ENCODE measurements around the gene MPV17. TPM values are rescaled to one million over a fixed set of nuclear protein-coding genes. Genes with fewer than 3 reads are reported as not detected.
A peak's percentile ranks its signal among the peaks of the same experiment; 100 is the strongest.
"Not testable (repeated sequence)": the region's sequence is repeated elsewhere in the genome, so short reads cannot be mapped to it uniquely, and the experiment has no call there.

MPV17 gene
- total RNA-seq, 2 donors from 2014 or later: 46.6 to 59.6 TPM

DNA sequence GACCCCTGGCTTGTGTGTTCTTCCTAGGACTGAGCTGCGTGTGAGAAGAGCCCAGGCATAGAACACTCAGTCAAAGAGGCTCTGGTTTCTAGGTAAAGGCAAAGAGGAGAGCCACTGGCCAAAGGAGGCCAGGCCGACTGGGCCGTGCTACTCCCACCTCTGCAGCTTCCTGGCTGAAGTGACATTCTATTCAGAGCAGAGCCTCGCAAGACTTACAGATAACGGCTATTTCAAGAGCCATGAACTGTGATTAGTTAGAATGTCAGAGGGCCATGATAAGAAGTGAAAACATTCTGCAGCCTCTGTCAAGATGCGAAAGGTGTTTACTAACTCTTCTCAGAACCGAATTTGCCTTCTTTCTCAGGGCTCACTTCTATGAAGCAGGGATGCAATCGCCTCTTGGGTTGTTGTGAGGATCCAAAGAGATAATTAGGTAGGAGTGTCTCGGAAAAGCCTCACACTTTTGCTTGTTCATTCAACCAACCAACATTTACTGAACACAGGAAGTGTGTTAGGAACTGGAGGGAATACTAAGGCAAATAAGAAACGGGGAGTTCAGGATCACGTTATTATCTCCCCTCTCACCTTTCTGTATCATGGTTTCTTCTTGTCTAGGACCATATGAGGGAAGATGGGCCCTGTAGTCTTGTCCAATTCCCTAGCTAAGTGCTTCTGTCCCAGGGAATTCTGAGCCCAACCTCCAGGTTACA lies 51.1 kb downstream of the MPV17 start:
- H3K27me3 Mint-ChIP-seq (ENCODE audit: insufficient read depth): peaks cover 9% of the 10 kb centered on the region
- H3K9me3 ChIP-seq (ENCODE audit: control insufficient read depth, low read length): no peaks in the 10 kb centered on the region
- H3K9me3 Mint-ChIP-seq: no peaks in the 10 kb centered on the region
- TF ChIP-seq, protein P1, sequence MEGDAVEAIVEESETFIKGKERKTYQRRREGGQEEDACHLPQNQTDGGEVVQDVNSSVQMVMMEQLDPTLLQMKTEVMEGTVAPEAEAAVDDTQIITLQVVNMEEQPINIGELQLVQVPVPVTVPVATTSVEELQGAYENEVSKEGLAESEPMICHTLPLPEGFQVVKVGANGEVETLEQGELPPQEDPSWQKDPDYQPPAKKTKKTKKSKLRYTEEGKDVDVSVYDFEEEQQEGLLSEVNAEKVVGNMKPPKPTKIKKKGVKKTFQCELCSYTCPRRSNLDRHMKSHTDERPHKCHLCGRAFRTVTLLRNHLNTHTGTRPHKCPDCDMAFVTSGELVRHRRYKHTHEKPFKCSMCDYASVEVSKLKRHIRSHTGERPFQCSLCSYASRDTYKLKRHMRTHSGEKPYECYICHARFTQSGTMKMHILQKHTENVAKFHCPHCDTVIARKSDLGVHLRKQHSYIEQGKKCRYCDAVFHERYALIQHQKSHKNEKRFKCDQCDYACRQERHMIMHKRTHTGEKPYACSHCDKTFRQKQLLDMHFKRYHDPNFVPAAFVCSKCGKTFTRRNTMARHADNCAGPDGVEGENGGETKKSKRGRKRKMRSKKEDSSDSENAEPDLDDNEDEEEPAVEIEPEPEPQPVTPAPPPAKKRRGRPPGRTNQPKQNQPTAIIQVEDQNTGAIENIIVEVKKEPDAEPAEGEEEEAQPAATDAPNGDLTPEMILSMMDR (conservative IDR thresholded peaks at IDR 0.05): no peak
- no peak overlapping the region for H3K27ac ChIP-seq (ENCODE audit: low read depth, low read length)
- peaks cover 6% of the 10 kb centered on the region for H3K27me3 ChIP-seq (ENCODE audit: control insufficient read depth, insufficient read depth, low read length, poor library complexity, severe bottlenecking)
- peaks cover 12% of the 10 kb centered on the region for H3K4me1 ChIP-seq (ENCODE audit: control insufficient read depth, insufficient read depth, low read length)
- no peak overlapping the region for H3K9ac ChIP-seq (ENCODE audit: extremely low read depth, low read length, poor library complexity, severe bottlenecking)
- H3K4me1 Mint-ChIP-seq: peaks cover 25% of the 10 kb centered on the region
- no peaks in the 10 kb centered on the region for H3K36me3 Mint-ChIP-seq (ENCODE audit: low read depth)
- peak overlapping the region; percentile 11 for H3K4me3 ChIP-seq (ENCODE audit: low read length)
- no peak overlapping the region for H3K27ac Mint-ChIP-seq
- WGBS, 2 experiments (ENCODE audit: insufficient coverage in 1 of 2, insufficient read length in 1 of 2): 54 to 63% methylated on average over 7 to 11 of the region's 11 CpGs
- no peak overlapping the region for H3K4me3 Mint-ChIP-seq
- H3K36me3 ChIP-seq (ENCODE audit: control insufficient read depth, insufficient read depth, low read length): no peaks in the 10 kb centered on the region
- DNase-seq: no peak

DNA sequence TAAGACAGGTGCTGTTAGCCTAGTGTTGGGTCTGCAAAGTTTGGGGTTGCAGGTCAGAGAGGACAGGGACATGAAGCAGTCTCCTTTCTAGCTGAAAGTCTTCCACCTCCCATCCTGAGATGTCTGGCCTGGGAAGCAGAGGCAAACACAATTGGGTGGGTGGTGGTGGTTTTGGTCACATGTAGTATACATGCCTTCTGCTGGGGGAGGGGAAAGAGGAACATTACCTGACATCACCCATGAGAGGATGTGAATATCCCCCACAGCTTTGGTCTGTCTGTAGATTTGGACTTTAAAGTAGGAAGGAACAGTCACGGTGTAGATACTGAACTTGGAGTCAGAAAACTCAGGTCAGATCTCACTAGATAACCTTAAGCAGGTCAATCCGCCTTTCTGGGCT lies 52.2 kb downstream of the MPV17 start:
- H3K36me3 ChIP-seq (ENCODE audit: control insufficient read depth, insufficient read depth, low read length): no peaks in the 10 kb centered on the region
- H3K9ac ChIP-seq (ENCODE audit: extremely low read depth, low read length, poor library complexity, severe bottlenecking): no peak overlapping the region
- TF ChIP-seq, protein P1 (conservative IDR thresholded peaks at IDR 0.05): no peak
- H3K9me3 ChIP-seq (ENCODE audit: control insufficient read depth, low read length): no peaks in the 10 kb centered on the region
- no peaks in the 10 kb centered on the region for H3K9me3 Mint-ChIP-seq
- no peaks in the 10 kb centered on the region for H3K36me3 Mint-ChIP-seq (ENCODE audit: low read depth)
- no peak for DNase-seq
- H3K27ac Mint-ChIP-seq: no peak overlapping the region
- H3K27ac ChIP-seq (ENCODE audit: low read depth, low read length): no peak overlapping the region
- WGBS, 2 experiments (ENCODE audit: insufficient coverage in 1 of 2, insufficient read length in 1 of 2): 92 to 100% methylated on average over 2 of the region's 2 CpGs
- no peak overlapping the region for H3K4me3 ChIP-seq (ENCODE audit: low read length)
- H3K27me3 ChIP-seq (ENCODE audit: control insufficient read depth, insufficient read depth, low read length, poor library complexity, severe bottlenecking): peaks cover 17% of the 10 kb centered on the region
- H3K27me3 Mint-ChIP-seq (ENCODE audit: insufficient read depth): peaks cover 3% of the 10 kb centered on the region
- H3K4me1 Mint-ChIP-seq: peaks cover 18% of the 10 kb centered on the region
- H3K4me1 ChIP-seq (ENCODE audit: control insufficient read depth, insufficient read depth, low read length): peaks cover 9% of the 10 kb centered on the region
- no peak overlapping the region for H3K4me3 Mint-ChIP-seq

- TF ChIP-seq, protein P1 (conservative IDR thresholded peaks at IDR 0.05): no peak
- Histone ChIP-seq H3K4me1 (ENCODE audit: control insufficient read depth, insufficient read depth, low read length) (peaks cover 9% of the 10 kb centered on the region), H3K27me3 (ENCODE audit: control insufficient read depth, insufficient read depth, low read length, poor library complexity, severe bottlenecking) (peaks cover 22% of the 10 kb centered on the region), H3K27ac (ENCODE audit: low read depth, low read length) (no peak overlapping the region), H3K9ac (ENCODE audit: extremely low read depth, low read length, poor library complexity, severe bottlenecking) (no peak overlapping the region), H3K36me3 (ENCODE audit: control insufficient read depth, insufficient read depth, low read length) (no peaks in the 10 kb centered on the region), H3K4me3 (ENCODE audit: low read length) (no peak overlapping the region), H3K9me3 (ENCODE audit: control insufficient read depth, low read length) (no peaks in the 10 kb centered on the region)
- no peaks in the 10 kb centered on the region for H3K36me3 Mint-ChIP-seq (ENCODE audit: low read depth)
- H3K4me3 Mint-ChIP-seq: no peak overlapping the region
- peaks cover 3% of the 10 kb centered on the region for H3K27me3 Mint-ChIP-seq (ENCODE audit: insufficient read depth)
- no peak overlapping the region for H3K27ac Mint-ChIP-seq
- peaks cover 18% of the 10 kb centered on the region for H3K4me1 Mint-ChIP-seq
- WGBS, 2 experiments (ENCODE audit: insufficient coverage in 1 of 2, insufficient read length in 1 of 2): 88 to 100% methylated on average over 2 of the region's 3 CpGs
- H3K9me3 Mint-ChIP-seq: no peaks in the 10 kb centered on the region
- DNase-seq: no peak
Measured at GRCh38 chr2:27270131-27270530, 52.8 kb downstream of the MPV17 start.

- H3K27ac ChIP-seq (ENCODE audit: low read depth, low read length); H3K4me3 ChIP-seq (ENCODE audit: low read length); H3K4me3 Mint-ChIP-seq; H3K4me1 ChIP-seq (ENCODE audit: control insufficient read depth, insufficient read depth, low read length); H3K9me3 ChIP-seq (ENCODE audit: control insufficient read depth, low read length); H3K9ac ChIP-seq (ENCODE audit: extremely low read depth, low read length, poor library complexity, severe bottlenecking); H3K27me3 Mint-ChIP-seq (ENCODE audit: insufficient read depth); DNase-seq; H3K9me3 Mint-ChIP-seq; H3K27ac Mint-ChIP-seq; H3K36me3 ChIP-seq (ENCODE audit: control insufficient read depth, insufficient read depth, low read length); H3K36me3 Mint-ChIP-seq (ENCODE audit: low read depth): not testable (repeated sequence)
- WGBS, 2 experiments (ENCODE audit: insufficient coverage in 1 of 2, insufficient read length in 1 of 2): 96 to 100% methylated on average over 4 to 13 of the region's 13 CpGs
- peaks cover 24% of the 10 kb centered on the region for H3K4me1 Mint-ChIP-seq
- H3K27me3 ChIP-seq (ENCODE audit: control insufficient read depth, insufficient read depth, low read length, poor library complexity, severe bottlenecking): peaks cover 40% of the 10 kb centered on the region
Measured at GRCh38 chr2:27268296-27268695, 54.6 kb downstream of the MPV17 start.

Measured in endodermal cell (in vitro differentiated cells).